Endodermal cell (in vitro differentiated cells): Measurements from ENCODE around the gene GABRA4. TPM values are rescaled to one million over a fixed set of nuclear protein-coding genes. Genes with fewer than 3 reads are reported as not detected.

ENCODE experiments used
- DNase-seq: peaks from one replicate; pipeline ENCODE4 v3.0.0-alpha.2; 2017
- H3K27ac ChIP-seq: 2 replicates; pipeline ENCODE4 v1.5.1; 2013; ENCODE audit warnings: mild to moderate bottlenecking, low read depth, low read length, moderate library complexity
- H3K27me3 ChIP-seq: 2 replicates; pipeline ENCODE4 v1.6.1; 2013; ENCODE audit warnings: mild to moderate bottlenecking, low read length, moderate library complexity; ENCODE audit not compliant: insufficient read depth, control insufficient read depth, poor library complexity, severe bottlenecking
- H3K36me3 ChIP-seq: 2 replicates; pipeline ENCODE4 v1.7.0; 2013; ENCODE audit warnings: mild to moderate bottlenecking, low read length, moderate library complexity; ENCODE audit not compliant: control insufficient read depth, insufficient read depth
- H3K4me1 ChIP-seq: one replicate; pipeline ENCODE4 v1.7.0; 2013; ENCODE audit warnings: low read length; ENCODE audit not compliant: control insufficient read depth, insufficient read depth
- H3K4me3 ChIP-seq: 2 replicates; pipeline ENCODE4 v1.5.1; 2013; ENCODE audit warnings: mild to moderate bottlenecking, low read length, moderate library complexity
- H3K9ac ChIP-seq: 2 replicates; pipeline ENCODE4 v1.6.1; 2013; ENCODE audit warnings: mild to moderate bottlenecking, low read length, moderate library complexity; ENCODE audit not compliant: poor library complexity, severe bottlenecking; ENCODE audit errors: extremely low read depth
- H3K9me3 ChIP-seq: 2 replicates; pipeline ENCODE4 v1.6.1; 2013; ENCODE audit warnings: mild to moderate bottlenecking, low read length, moderate library complexity; ENCODE audit not compliant: control insufficient read depth
- H3K27ac Mint-ChIP-seq: 2 replicates; pipeline ENCODE4 v1.8.0; 2020; ENCODE audit warnings: mixed read lengths
- H3K27me3 Mint-ChIP-seq: 2 replicates; pipeline ENCODE4 v1.8.0; 2021; ENCODE audit warnings: mild to moderate bottlenecking, mixed read lengths; ENCODE audit not compliant: insufficient read depth
- H3K36me3 Mint-ChIP-seq: 2 replicates; pipeline ENCODE4 v1.8.0; 2020; ENCODE audit warnings: low read depth, mixed read lengths
- H3K4me1 Mint-ChIP-seq: 2 replicates; pipeline ENCODE4 v1.8.0; 2020; ENCODE audit warnings: mixed read lengths
- H3K4me3 Mint-ChIP-seq: 2 replicates; pipeline ENCODE4 v1.8.0; 2020; ENCODE audit warnings: mild to moderate bottlenecking, moderate library complexity, mixed read lengths
- H3K9me3 Mint-ChIP-seq: 2 replicates; pipeline ENCODE4 v1.8.0; 2020; ENCODE audit warnings: mild to moderate bottlenecking, mixed read lengths
- WGBS, 2 experiments: methylation state at CpG; one replicate each; pipeline versions ENCODE4 v1.1.5 to v1.1.7; 2013; ENCODE audit warnings: missing lambda C conversion rate in 2 of 2, mixed read lengths in 1 of 2; ENCODE audit not compliant: insufficient coverage in 1 of 2, insufficient read length in 1 of 2; 5-methylcytosine and 5-hydroxymethylcytosine counted together
- total RNA-seq, 2 donors: library from RNA; stranded (reverse); fragmentation: NEBNext Ultra II Directional in 1 of 2; extraction: Animal tissue kit (Norgen Biotek cat#: 25700) in 1 of 2; gene quantifications; 2 replicates in 1 of 2; 3 replicates in 1 of 2; pipeline ENCODE4 v1.2.1, GENCODE V29; 2021
- TF ChIP-seq, protein P1 (sequence below): fragments of 200-600 bp; sonication (generic); conservative IDR thresholded peaks from 2 replicates; pipeline ENCODE4 v1.5.0; 2021; ENCODE audit warnings: antibody characterized with exemption, mild to moderate bottlenecking

Gene GABRA4
- total RNA-seq, 2 donors from 2014 or later = 0.37 TPM; not detected in 1

DNA sequence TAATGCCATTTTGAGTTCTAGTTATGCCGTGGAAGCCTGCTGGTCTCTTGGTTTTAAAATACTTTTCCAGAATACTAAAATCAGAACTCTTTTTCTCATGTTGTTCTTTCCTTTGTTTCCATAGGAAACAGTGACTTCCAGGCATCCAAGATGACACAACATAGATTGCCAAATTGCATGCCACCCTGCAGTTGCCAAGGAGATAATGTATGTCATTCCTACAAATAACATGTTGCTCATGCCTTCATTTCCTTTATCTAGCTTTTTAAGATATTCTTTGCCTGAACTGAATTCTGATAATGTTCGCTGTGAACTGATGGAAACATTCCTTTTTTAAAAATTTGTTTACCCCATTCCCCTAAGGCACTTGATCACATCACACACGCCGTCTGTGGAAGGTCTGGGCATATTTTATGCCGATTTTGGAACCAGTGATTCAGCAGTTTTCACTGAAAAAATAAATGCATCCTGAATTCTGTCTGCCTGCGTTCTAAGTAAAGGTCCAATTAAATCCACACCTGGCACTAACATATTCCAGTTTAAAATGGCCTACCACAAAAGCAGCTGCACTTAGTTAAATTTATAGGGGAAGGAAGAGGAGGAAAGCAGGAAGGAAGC lies 46.4 kb downstream of the GABRA4 start:
- TF ChIP-seq, protein P1, sequence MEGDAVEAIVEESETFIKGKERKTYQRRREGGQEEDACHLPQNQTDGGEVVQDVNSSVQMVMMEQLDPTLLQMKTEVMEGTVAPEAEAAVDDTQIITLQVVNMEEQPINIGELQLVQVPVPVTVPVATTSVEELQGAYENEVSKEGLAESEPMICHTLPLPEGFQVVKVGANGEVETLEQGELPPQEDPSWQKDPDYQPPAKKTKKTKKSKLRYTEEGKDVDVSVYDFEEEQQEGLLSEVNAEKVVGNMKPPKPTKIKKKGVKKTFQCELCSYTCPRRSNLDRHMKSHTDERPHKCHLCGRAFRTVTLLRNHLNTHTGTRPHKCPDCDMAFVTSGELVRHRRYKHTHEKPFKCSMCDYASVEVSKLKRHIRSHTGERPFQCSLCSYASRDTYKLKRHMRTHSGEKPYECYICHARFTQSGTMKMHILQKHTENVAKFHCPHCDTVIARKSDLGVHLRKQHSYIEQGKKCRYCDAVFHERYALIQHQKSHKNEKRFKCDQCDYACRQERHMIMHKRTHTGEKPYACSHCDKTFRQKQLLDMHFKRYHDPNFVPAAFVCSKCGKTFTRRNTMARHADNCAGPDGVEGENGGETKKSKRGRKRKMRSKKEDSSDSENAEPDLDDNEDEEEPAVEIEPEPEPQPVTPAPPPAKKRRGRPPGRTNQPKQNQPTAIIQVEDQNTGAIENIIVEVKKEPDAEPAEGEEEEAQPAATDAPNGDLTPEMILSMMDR = no peak
- DNase-seq = no peak
- Histone ChIP-seq H3K4me1 (no peaks in the 10 kb centered on the region), H3K9ac (no peak overlapping the region), H3K4me3 (no peak overlapping the region), H3K27me3 (no peaks in the 10 kb centered on the region), H3K36me3 (no peaks in the 10 kb centered on the region), H3K27ac (no peak overlapping the region), H3K9me3 (no peaks in the 10 kb centered on the region)
- H3K27ac Mint-ChIP-seq = no peak overlapping the region
- WGBS, 2 experiments = 90 to 95% methylated on average over 4 to 6 of the region's 6 CpGs
- no peaks in the 10 kb centered on the region for H3K4me1 Mint-ChIP-seq
- H3K27me3 Mint-ChIP-seq = no peaks in the 10 kb centered on the region
- no peaks in the 10 kb centered on the region for H3K36me3 Mint-ChIP-seq
- H3K4me3 Mint-ChIP-seq = no peak overlapping the region
- H3K9me3 Mint-ChIP-seq = no peaks in the 10 kb centered on the region

DNA sequence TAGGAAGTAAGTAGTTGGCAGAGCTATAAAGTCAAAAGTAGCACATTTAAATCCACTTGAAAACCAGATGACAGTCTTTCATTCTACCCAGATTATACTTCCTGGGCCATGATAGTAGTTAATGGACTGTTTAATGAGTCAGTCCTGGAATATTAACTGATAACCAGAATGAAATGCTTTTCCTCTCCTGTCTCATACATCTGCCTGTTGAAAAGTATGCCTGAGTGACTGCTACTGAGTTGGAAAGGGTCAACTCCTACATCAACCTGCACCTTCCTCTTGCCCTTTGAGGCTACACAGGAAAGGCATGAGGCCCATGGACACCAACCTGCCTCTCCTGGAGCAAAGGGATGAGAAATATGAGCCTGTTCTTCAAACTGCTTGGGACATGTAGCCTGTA lies 48.3 kb downstream of the GABRA4 start:
- no peaks in the 10 kb centered on the region for H3K9me3 Mint-ChIP-seq
- Histone ChIP-seq H3K36me3 (no peaks in the 10 kb centered on the region), H3K4me1 (no peaks in the 10 kb centered on the region), H3K27ac (no peak overlapping the region), H3K9me3 (no peaks in the 10 kb centered on the region), H3K9ac (no peak overlapping the region), H3K4me3 (no peak overlapping the region), H3K27me3 (no peaks in the 10 kb centered on the region)
- H3K36me3 Mint-ChIP-seq = no peaks in the 10 kb centered on the region
- DNase-seq = no peak
- H3K4me3 Mint-ChIP-seq = no peak overlapping the region
- H3K27ac Mint-ChIP-seq = no peak overlapping the region
- TF ChIP-seq, protein P1 = no peak
- no peaks in the 10 kb centered on the region for H3K4me1 Mint-ChIP-seq
- no peaks in the 10 kb centered on the region for H3K27me3 Mint-ChIP-seq

DNA sequence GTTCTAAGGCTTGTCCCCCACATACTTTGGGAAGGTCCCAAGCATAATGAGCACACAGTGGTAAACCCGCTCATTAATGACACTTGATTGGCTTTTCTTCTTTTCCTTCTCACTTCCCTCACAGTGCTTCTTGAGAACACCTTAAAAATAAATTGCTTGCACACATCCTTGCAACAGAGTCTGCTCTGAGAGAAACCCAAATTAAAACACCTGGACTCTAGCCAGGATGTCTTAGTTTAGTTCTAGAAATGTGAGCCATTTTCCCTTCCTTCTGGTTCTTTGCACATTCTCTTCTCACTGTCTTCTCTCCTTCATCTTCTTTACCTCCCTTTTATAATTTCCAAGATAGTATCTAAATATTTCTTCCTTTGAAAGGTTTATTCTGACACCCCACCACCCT lies 49.0 kb downstream of the GABRA4 start:
- Histone ChIP-seq H3K36me3 (no peaks in the 10 kb centered on the region), H3K4me3 (no peak overlapping the region), H3K27ac (no peak overlapping the region), H3K27me3 (no peaks in the 10 kb centered on the region), H3K4me1 (no peaks in the 10 kb centered on the region), H3K9me3 (no peaks in the 10 kb centered on the region), H3K9ac (no peak overlapping the region)
- TF ChIP-seq, protein P1 = no peak
- Mint-ChIP-seq H3K27ac (no peak overlapping the region), H3K27me3 (no peaks in the 10 kb centered on the region), H3K36me3 (no peaks in the 10 kb centered on the region), H3K4me1 (no peaks in the 10 kb centered on the region), H3K9me3 (no peaks in the 10 kb centered on the region), H3K4me3 (no peak overlapping the region)
- DNase-seq = no peak
- 92 to 100% methylated on average over 1 of the region's 1 CpG for WGBS, 2 experiments
